DMS79 (cell line): ENCODE measurements around the gene PLOD3.

Experiments used
- DNase-seq: peaks from one replicate; lab custom pipeline; 2025; lab: John Stamatoyannopoulos, UW

Gene PLOD3

DNA sequence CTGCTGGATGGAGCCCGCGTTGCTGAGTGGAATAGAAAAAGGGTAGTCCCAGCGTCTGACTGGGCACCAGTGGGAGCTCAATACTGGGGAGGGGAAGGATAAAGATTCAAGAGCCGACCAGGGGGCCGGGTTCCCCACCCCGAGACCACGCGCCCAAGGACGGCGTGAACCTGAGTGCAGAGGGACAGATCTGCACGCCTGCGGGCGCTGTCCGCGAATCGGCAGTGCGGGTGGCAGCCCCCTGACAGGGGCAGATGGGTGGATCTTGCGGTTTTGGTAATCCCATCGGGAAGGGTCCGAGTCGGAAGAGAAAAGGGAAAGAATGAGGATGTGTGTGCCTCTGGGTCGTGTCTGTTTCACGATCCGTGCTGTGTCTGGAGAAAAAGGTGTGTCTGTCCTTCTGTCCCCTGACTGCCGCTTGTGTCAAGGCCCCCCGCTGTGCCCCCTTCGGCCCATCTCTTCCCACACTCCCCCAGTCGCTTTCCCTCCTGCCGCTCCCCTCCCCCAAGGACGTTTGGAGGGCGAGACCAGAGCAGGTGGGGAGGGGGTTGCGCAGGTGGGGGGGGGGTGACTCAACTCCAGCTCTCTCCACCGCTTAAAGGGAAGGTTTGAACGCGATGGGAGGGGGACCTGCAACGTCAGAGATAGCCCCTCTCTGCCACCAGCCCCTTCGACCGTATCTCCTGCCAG, 51.3 kb downstream of the PLOD3 start:
- no peak for DNase-seq

DNA sequence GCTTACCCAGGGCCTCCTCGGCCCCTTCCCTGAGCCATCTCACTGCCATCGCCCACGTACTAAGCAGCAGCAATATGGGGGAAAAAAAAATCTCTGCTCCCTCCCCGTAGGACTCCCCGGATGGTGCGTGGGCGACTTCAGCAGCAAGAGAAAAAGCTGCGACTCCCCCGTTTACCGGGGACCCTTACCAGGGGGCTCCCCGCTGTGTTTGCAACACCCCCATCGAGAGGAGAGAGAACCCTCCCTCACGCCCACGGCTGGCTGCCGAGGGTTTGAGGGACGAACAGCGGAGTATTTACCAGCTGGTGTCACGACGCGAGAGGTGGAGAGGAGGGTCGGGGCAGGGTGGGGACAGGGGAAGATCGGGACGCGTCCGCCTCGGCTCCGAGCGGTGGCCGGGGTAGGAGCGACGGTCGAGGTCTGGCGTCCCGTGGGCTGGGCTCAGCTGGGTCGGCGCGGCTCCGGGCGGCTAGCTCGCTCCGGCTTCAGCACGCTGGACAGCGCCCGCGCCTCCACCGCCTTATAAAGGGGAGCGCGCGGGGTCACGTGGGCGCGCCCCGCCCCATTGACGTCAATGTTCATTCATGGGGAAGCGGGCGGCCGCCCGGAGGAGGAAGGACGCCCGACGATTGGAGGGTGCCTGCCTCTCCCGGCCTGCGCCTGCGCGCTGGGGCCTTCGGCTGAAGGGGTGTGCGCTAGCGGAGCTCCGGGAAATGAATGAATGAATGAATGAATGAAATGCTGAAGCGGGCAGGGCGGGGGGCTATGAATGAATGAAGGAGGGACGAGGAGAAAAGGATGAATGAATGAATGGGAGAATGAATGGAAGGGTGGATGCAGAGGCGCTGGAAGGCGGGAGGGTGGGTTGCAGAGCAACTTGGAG, 52.1 kb downstream of the PLOD3 start, which contains the start of gene VGF:
TSS of gene VGF (minus strand) at position 495 of the 883 bp plus-strand sequence. CDS start 726 bp downstream, outside the sequence.
- peak; percentile 87 for DNase-seq

DNA sequence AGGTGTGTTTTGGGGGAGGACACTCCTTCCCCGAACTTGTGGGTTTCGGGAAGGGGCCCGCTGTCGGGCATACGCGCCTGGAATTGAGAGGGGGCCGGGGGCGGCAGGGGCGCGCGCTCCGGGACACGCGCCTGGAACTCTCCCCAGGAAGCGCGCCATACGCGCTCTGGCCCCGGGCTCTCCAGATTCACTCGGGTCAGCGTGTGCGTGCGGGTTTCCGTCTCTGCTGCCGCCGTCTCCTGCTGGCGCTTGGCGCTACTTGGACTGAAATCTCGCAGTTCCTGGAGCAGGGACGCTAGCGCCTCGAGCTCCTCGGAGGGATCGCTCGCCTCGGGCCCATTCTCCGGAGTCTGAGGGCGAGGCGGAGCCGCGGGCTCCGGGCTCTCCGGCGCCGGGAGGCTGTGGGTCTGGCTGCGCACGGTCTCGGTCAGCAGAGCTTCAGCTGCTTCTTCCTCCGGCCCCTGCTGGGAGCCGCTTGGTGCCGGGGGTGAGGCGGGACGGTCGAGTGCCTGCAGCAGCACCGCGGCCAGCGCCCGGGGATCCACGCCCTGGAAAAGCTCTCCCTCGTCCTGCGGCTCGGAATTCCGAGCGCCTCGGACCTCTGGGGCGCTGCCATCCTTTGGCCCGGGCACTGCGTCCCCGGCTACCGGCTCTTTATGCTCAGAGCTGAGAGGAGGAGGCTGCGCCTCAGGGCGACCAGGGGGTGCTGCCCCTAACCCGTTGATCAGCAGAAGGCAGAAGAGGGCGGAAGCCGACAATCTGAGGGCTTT, 53.1 kb downstream of the PLOD3 start:
- DNase-seq: no peak

DNA sequence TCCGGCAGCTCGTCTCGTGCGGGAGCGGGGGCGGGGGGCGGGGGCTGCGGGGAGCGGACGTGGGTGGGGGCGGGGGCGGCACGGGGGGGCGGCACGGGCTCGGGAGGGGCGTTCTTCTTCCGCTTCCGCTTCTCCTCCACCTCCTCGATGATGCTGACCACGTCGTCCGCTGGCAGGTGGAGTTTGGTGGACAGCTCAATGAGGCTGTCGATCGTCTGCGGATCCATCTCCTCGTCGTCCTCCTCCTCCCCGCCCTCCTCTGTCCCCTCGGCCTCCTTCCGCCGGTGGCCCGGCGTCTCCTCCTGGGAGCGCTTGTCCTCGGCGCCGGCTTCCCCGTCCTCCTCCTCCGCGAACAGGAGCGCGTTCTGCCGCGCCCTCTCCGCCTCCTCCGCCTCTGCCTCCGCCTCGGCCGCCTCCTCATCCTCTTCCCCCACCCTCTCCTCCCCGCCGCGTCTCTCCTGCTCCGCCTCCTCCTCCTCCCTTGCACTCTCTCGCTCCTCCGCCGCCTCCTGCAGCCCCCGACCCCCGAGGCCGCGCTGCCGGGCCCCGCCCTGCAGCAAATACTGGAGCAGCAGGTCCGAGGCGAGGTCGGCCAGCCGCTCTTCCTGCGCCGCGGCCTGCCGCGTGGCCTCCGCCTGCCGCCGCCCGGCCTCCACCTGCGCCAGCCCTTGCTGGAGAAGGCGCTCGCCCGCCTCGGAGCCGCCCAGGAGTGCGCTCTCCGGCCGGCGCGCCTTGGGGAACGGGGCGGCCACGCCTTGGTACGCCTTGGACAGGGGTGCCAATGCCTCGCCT, 53.9 kb downstream of the PLOD3 start:
- DNase-seq: peak; percentile 34

DNA sequence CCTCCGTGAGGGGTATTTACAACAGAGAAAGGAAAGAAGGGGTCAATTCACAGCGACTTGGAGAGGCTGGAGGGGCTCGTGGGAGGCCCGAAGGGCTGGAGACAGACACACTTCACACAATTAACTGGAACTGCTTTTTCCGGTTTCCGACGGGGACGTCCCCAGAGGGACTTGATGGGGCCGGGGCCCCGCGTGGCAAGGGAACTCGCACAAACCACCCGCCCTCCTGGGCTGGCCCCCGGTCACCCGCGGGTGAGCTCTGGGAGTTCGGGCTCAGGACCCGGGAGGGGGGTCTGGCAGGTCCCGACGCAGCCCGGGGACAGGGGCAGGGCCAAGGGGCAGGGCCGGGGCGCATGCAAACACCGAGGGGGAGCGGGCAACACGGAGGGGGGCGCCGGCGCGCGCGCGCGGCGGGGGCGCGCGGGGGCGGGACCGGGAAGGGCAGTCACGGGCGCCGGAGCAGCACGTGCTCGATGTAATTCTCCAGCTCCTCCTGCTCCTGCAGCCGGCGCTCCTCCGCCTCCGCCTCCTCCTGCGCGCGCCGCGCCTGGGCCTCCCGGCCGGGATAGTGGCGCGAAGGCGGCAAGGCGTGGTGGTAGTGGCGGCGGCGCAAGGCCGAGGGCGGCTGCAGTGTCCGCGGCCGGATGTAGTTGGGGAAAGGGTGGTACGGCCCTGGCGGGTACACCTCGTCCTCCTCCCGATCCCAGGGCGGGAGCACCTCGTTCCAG, 54.7 kb downstream of the PLOD3 start:
- no peak for DNase-seq

GRCh38 chr7:101161692-101162471, 55.5 kb downstream of the PLOD3 start:
- DNase-seq: no peak

- no peak for DNase-seq
Observed at GRCh38 chr7:101160910-101161309, 56.5 kb downstream of the PLOD3 start.

DNA sequence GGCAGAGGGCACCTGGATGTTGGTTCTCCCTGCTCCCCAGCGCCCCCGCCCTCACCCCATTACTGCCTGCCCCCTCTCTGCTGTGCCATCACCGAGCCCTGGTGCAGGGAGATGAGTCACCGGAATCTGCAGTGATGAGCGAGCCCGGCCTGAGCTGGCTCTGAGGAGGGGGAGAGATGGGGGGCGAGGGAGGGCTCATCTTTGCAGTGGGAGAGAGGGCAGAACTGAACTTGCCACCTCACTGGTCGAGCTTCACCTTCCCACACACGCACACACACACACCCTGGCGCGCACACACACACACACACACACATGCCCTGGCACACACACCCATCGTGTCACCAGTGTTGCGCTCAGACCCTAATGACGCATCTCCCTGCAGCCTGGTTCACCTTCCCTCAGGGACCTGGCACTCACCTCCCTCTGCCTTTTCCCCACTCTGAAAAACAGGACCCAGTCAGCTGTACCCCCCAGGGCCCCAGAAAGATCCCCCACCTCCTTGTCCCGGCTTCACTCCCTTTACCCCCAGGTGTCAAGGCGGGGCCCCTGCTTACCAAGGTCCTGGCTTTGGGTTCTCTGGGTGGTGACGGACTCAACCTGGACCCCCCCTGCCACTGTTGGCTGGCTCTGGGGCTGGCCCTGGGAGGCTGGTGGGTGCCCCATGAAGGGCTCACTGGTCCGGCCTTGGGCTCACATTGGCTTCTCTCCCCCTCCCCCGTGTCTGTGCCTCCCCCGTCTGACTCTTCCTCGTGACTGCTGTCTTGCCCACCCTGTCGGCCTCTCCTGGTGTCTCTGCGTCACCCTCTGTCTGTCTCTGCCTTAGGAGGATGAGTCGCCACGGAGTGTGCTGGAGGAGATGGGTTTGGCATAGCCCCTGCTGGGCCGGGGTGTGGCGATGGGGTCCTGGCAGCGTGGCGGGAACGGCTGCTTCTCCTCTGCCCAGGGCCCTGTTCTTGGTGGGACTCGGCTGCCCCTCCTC, 57.4 kb downstream of the PLOD3 start:
- DNase-seq: no peak

DNA sequence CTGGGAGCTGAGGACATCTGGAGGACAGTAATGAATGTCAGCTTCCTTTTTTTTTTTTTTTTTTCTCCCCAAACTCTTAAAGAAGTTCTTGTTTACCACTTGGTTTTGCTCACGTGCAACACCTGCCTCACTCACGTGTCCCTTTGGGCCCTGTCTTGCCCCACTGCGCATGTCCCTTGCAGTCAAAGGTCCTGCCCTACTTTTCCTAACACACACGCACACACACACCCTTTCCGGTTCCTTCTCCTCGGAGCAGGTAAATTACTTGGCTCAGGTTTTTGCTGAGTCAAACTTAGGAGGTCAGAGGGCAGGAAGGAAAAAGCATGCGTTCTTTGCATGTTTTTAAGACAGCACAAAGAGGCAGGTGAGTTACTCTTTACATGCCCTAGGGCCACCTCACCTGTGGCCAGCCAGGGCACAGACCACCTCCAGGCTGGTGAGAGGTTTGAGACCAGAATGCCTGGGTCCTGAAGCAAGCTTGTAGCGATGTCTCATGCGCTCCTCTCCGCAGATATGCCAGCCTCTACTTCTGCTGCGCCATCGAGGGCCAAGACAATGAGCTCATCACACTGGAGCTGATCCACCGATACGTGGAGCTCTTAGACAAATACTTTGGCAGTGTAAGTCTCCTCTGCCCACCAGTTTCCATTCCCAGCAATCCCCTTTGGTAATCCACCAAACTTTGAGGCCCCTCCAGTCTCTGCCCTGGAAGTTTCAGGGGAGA, 60.4 kb downstream of the PLOD3 start:
- no peak for DNase-seq

DNA sequence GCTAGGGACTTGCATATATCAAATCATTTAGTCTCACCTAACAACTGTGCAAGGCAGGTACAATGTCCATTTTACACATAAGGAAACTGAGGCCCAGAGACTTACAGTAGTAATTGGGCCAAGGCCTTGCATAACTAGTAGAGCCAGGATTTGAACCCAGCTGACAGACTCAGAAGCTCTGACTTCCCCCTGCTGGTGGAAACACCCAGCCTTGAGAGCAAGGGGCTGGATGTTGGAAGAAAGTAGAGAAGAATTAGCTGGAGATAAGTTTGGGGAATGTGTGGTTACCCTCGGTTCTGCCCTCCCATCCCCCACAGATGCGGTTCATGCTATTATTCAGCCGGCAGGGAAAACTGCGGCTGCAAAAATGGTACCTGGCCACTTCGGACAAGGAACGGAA, 61.1 kb downstream of the PLOD3 start:
- DNase-seq: no peak
